ENCODE measurements around the gene ERV3-1. TPM values are rescaled to one million over a fixed set of nuclear protein-coding genes. Genes with fewer than 3 reads are reported as not detected.
"Not testable (repeated sequence)": the region's sequence is repeated elsewhere in the genome, so short reads cannot be mapped to it uniquely, and the experiment has no call there.

Gene ERV3-1
- total RNA-seq, 1 experiment from 2014 or later = 14.7 TPM

DNA sequence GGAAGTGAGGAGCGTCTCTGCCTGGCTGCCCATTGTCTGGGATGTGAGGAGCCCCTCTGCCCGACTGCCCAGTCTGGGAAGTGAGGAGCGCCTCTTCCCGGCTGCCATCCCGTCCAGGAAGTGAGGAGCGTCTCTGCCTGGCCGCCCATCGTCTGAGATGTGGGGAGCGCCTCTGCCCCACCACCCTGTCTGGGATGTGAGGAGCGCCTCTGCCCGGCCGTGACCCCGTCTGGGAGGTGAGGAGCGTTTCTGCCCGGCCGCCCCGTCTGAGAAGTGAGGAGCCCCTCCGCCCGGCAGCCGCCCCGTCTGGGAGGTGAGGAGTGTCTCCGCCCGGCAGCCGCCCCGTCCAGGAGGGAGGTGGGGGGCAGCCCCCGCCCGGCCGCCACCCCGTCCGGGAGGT, 26.9 kb upstream of the ERV3-1 start:
- H3K9me3 ChIP-seq (ENCODE audit: low read depth, low read length, poor library complexity, severe bottlenecking); POLR2A ChIA-PET (ENCODE audit: low non-redundant PET); H3K4me3 ChIP-seq (ENCODE audit: low read depth, low read length, poor library complexity, severe bottlenecking); intact Hi-C loops (cut with micrococcal nuclease; ENCODE audit: unreplicated experiment); DNase-seq (ENCODE audit: low spot score); H3K4me1 ChIP-seq (ENCODE audit: insufficient read depth, low read length, poor library complexity, severe bottlenecking); H3K27ac ChIP-seq (ENCODE audit: low read depth, low read length, poor library complexity, severe bottlenecking); CTCF ChIA-PET; BruUV-seq (replicated peaks); H3K36me3 ChIP-seq (ENCODE audit: insufficient read depth, low read length, poor library complexity, severe bottlenecking); H3K27me3 ChIP-seq (replicated peaks; ENCODE audit: insufficient read depth, low read depth, low read length, poor library complexity): not testable (repeated sequence)

DNA sequence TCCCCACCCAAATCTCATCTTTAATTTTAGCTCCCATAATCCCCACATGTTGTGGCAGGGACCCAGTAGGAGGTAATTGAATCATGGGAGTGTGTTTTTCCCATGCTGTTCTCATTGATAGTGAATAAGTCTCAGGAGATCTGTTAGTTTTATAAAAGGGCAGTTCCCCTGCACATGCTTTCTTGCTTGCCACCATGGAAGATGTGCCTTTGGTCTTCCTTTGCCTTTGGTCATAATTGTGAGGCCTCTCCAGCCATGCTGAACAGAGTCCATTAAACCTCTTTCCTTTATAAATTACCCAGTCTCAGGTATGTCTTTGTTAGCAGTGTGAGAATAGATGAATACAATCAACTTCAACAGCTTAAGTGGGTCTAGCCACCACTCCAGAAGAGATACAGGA, 18.5 kb upstream of the ERV3-1 start:
- H3K36me3 ChIP-seq (ENCODE audit: insufficient read depth, low read length, poor library complexity, severe bottlenecking); H3K27me3 ChIP-seq (replicated peaks; ENCODE audit: insufficient read depth, low read depth, low read length, poor library complexity); BruUV-seq (replicated peaks); H3K27ac ChIP-seq (ENCODE audit: low read depth, low read length, poor library complexity, severe bottlenecking); DNase-seq (ENCODE audit: low spot score); POLR2A ChIA-PET (ENCODE audit: low non-redundant PET); CTCF ChIA-PET; H3K9me3 ChIP-seq (ENCODE audit: low read depth, low read length, poor library complexity, severe bottlenecking); intact Hi-C loops (cut with micrococcal nuclease; ENCODE audit: unreplicated experiment); H3K4me3 ChIP-seq (ENCODE audit: low read depth, low read length, poor library complexity, severe bottlenecking); H3K4me1 ChIP-seq (ENCODE audit: insufficient read depth, low read length, poor library complexity, severe bottlenecking): not testable (repeated sequence)

DNA sequence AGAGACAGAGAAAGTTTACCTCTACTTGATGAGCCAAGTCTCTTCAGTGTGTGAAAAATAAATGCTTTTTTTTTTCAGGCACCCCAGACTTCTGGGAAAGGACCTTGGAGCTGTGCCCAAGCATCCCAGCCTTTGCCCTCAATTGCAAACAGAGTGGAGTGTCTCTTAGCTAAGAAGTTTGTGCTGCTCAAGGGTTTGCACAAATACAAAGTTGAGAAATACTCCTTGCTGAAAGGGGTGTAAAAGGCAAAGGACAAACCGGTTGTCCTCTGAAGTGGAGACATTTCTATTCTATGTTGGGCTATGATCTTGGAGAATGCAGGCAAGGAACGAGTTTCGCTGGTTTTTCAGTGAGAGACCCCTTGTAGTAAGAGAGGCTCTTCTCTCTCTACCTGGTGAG, 14.5 kb upstream of the ERV3-1 start:
- CTCF ChIA-PET; H3K27me3 ChIP-seq (replicated peaks; ENCODE audit: insufficient read depth, low read depth, low read length, poor library complexity); H3K27ac ChIP-seq (ENCODE audit: low read depth, low read length, poor library complexity, severe bottlenecking); POLR2A ChIA-PET (ENCODE audit: low non-redundant PET); H3K9me3 ChIP-seq (ENCODE audit: low read depth, low read length, poor library complexity, severe bottlenecking); H3K36me3 ChIP-seq (ENCODE audit: insufficient read depth, low read length, poor library complexity, severe bottlenecking); DNase-seq (ENCODE audit: low spot score); intact Hi-C loops (cut with micrococcal nuclease; ENCODE audit: unreplicated experiment); BruUV-seq (replicated peaks); H3K4me3 ChIP-seq (ENCODE audit: low read depth, low read length, poor library complexity, severe bottlenecking); H3K4me1 ChIP-seq (ENCODE audit: insufficient read depth, low read length, poor library complexity, severe bottlenecking): not testable (repeated sequence)

DNA sequence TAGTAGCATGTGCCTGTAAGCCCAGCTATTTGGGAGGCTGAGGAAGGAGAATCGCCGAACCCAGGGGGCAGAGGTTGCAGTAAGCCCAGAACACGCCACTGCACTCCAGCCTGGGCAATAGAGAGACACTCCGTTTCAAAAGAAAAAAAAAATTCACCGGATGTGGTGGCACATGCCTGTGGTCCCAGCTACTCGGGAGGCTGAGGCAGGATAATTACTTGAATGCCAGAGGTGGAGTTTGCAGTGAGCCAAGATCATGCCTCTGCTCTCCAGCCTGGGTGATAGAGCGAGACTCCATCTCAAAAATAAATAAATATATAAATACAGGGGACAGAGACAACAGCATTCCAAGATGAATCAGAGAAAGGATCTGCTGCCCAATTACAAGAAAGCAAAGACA, 3.4 kb upstream of the ERV3-1 start:
- H3K27me3 ChIP-seq (replicated peaks; ENCODE audit: insufficient read depth, low read depth, low read length, poor library complexity); BruUV-seq (replicated peaks); DNase-seq (ENCODE audit: low spot score); H3K4me1 ChIP-seq (ENCODE audit: insufficient read depth, low read length, poor library complexity, severe bottlenecking); CTCF ChIA-PET; H3K9me3 ChIP-seq (ENCODE audit: low read depth, low read length, poor library complexity, severe bottlenecking); H3K36me3 ChIP-seq (ENCODE audit: insufficient read depth, low read length, poor library complexity, severe bottlenecking); intact Hi-C loops (cut with micrococcal nuclease; ENCODE audit: unreplicated experiment); H3K4me3 ChIP-seq (ENCODE audit: low read depth, low read length, poor library complexity, severe bottlenecking); H3K27ac ChIP-seq (ENCODE audit: low read depth, low read length, poor library complexity, severe bottlenecking); POLR2A ChIA-PET (ENCODE audit: low non-redundant PET): not testable (repeated sequence)

DNA sequence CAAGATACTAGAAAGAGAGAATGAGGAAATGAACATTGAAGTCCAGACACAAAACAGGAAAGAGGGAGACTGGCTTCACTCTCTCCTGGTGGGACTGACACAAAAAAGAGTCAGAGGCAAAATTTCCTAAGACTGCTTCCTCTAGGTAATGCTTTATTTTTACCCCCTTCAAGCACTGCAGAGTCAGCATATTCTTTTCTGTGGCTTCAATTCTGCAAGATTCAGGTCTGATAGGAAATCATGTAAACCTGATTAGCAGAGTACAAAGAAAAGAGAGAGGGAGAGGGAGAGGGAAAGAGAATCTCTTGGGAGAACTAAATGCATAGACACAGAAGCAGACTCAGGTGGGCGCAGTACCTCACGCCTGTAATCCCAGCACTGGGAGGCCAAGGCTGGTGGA, 2.9 kb upstream of the ERV3-1 start:
- POLR2A ChIA-PET (ENCODE audit: low non-redundant PET); H3K27me3 ChIP-seq (replicated peaks; ENCODE audit: insufficient read depth, low read depth, low read length, poor library complexity); H3K4me1 ChIP-seq (ENCODE audit: insufficient read depth, low read length, poor library complexity, severe bottlenecking); BruUV-seq (replicated peaks); H3K27ac ChIP-seq (ENCODE audit: low read depth, low read length, poor library complexity, severe bottlenecking); DNase-seq (ENCODE audit: low spot score); H3K9me3 ChIP-seq (ENCODE audit: low read depth, low read length, poor library complexity, severe bottlenecking); H3K4me3 ChIP-seq (ENCODE audit: low read depth, low read length, poor library complexity, severe bottlenecking); intact Hi-C loops (cut with micrococcal nuclease; ENCODE audit: unreplicated experiment); CTCF ChIA-PET; H3K36me3 ChIP-seq (ENCODE audit: insufficient read depth, low read length, poor library complexity, severe bottlenecking): not testable (repeated sequence)

DNA sequence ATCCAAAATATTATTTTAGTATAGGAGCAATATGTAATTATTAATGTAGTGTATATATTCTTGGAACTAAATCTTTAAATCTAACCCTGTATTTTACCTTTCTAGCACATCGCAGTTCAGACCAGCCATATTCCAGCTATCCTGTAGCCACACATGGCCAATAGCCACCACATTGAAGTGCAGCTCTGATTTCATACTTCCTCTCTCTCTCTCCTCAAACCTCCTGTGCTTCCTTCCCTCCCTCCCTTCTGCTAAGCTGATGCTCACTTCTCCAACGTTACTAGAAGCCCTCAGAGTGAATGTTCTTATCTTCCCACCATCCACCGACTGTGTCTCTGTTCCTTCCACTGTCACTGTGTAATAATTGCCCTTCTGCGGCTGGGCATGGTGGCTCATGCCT, 549 bp upstream of the ERV3-1 start:
- H3K27me3 ChIP-seq (replicated peaks; ENCODE audit: insufficient read depth, low read depth, low read length, poor library complexity); H3K9me3 ChIP-seq (ENCODE audit: low read depth, low read length, poor library complexity, severe bottlenecking); CTCF ChIA-PET; intact Hi-C loops (cut with micrococcal nuclease; ENCODE audit: unreplicated experiment); DNase-seq (ENCODE audit: low spot score); H3K4me1 ChIP-seq (ENCODE audit: insufficient read depth, low read length, poor library complexity, severe bottlenecking); BruUV-seq (replicated peaks); H3K36me3 ChIP-seq (ENCODE audit: insufficient read depth, low read length, poor library complexity, severe bottlenecking); POLR2A ChIA-PET (ENCODE audit: low non-redundant PET); H3K27ac ChIP-seq (ENCODE audit: low read depth, low read length, poor library complexity, severe bottlenecking); H3K4me3 ChIP-seq (ENCODE audit: low read depth, low read length, poor library complexity, severe bottlenecking): not testable (repeated sequence)
